Neural progenitor cell (in vitro differentiated cells): Measurements from ENCODE around the gene ARHGAP40.

Experiments
- EZH2phosphoT487 ChIP-seq: fragments of 200-600 bp; sonication (generic); IDR thresholded peaks from 2 replicates; pipeline ENCODE4 v1.6.1; 2017; ENCODE audit warnings: antibody characterized with exemption
- TF ChIP-seq, protein P1 (sequence below): fragments of 200-600 bp; sonication (generic); IDR thresholded peaks from 2 replicates; pipeline ENCODE4 v1.5.1; 2017; ENCODE audit warnings: antibody characterized with exemption, mild to moderate bottlenecking

DNA sequence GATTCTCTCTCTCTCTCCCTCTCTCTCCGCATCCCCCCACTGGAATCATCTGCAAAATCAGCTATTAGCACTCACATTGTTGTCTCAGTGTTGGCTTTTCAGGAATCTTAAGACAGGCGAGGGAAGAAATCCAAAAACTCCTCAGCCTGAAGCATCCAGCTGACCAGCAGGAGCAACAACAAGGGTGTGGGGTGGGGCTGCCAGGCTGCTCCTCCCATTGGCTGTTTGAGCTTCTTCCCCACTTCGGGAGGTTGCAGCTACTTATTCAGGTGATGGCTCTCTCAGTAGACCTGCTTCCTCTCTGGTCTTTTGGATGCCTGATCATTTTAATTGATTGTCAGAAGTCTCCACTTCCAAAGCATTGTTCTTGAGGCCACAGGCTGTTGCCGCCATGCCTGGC is 98.5 kb downstream of the ARHGAP40 start:
- TF ChIP-seq, protein P1, sequence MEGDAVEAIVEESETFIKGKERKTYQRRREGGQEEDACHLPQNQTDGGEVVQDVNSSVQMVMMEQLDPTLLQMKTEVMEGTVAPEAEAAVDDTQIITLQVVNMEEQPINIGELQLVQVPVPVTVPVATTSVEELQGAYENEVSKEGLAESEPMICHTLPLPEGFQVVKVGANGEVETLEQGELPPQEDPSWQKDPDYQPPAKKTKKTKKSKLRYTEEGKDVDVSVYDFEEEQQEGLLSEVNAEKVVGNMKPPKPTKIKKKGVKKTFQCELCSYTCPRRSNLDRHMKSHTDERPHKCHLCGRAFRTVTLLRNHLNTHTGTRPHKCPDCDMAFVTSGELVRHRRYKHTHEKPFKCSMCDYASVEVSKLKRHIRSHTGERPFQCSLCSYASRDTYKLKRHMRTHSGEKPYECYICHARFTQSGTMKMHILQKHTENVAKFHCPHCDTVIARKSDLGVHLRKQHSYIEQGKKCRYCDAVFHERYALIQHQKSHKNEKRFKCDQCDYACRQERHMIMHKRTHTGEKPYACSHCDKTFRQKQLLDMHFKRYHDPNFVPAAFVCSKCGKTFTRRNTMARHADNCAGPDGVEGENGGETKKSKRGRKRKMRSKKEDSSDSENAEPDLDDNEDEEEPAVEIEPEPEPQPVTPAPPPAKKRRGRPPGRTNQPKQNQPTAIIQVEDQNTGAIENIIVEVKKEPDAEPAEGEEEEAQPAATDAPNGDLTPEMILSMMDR = no peak
- TF ChIP-seq EZH2phosphoT487 = no peak
